HFFc6 (cell line): ENCODE results near the gene ZNF710. TPM values are rescaled to one million over a fixed set of nuclear protein-coding genes. Genes with fewer than 3 reads are reported as not detected.
A peak's percentile ranks its signal among the peaks of the same experiment; 100 is the strongest.

Experiments used
- DNase-seq: peaks from one replicate; pipeline ENCODE4 v3.0.0-alpha.2; 2018
- H3K27ac Mint-ChIP-seq: 2 replicates; pipeline ENCODE4 v1.8.0; 2020; ENCODE audit warnings: mild to moderate bottlenecking, mixed read lengths
- H3K27me3 Mint-ChIP-seq: 2 replicates; pipeline ENCODE4 v1.8.0; 2021; ENCODE audit warnings: mild to moderate bottlenecking, moderate library complexity, mixed read lengths; ENCODE audit not compliant: insufficient read depth
- H3K36me3 Mint-ChIP-seq: 2 replicates; pipeline ENCODE4 v1.8.0; 2021; ENCODE audit warnings: low read depth, mixed read lengths
- H3K4me1 Mint-ChIP-seq: 2 replicates; pipeline ENCODE4 v1.8.0; 2020; ENCODE audit warnings: low read depth, mixed read lengths
- H3K4me3 Mint-ChIP-seq: 2 replicates; pipeline ENCODE4 v1.8.0; 2020; ENCODE audit warnings: mild to moderate bottlenecking, moderate library complexity, mixed read lengths
- H3K9me3 Mint-ChIP-seq: 2 replicates; pipeline ENCODE4 v1.8.0; 2020; ENCODE audit warnings: mild to moderate bottlenecking, mixed read lengths
- total RNA-seq, 6 experiments: library from RNA; stranded (reverse); fragmentation: NEBNext Ultra II Directional; extraction: Animal tissue kit (Norgen Biotek cat#: 25700); gene quantifications; 2 replicates in 1 of 6; 3 replicates in 5 of 6; pipeline ENCODE4 v1.2.3, GENCODE V29; 2021
- TF ChIP-seq, protein P1 (sequence below): fragments of 200-600 bp; sonication (generic); IDR thresholded peaks from 2 replicates; pipeline ENCODE4 v1.5.0; 2021; ENCODE audit warnings: antibody characterized with exemption, mild to moderate bottlenecking

ZNF710 gene
- total RNA-seq, 6 experiments from 2014 or later, result 17.6 to 23.3 (median 20.3) TPM

DNA sequence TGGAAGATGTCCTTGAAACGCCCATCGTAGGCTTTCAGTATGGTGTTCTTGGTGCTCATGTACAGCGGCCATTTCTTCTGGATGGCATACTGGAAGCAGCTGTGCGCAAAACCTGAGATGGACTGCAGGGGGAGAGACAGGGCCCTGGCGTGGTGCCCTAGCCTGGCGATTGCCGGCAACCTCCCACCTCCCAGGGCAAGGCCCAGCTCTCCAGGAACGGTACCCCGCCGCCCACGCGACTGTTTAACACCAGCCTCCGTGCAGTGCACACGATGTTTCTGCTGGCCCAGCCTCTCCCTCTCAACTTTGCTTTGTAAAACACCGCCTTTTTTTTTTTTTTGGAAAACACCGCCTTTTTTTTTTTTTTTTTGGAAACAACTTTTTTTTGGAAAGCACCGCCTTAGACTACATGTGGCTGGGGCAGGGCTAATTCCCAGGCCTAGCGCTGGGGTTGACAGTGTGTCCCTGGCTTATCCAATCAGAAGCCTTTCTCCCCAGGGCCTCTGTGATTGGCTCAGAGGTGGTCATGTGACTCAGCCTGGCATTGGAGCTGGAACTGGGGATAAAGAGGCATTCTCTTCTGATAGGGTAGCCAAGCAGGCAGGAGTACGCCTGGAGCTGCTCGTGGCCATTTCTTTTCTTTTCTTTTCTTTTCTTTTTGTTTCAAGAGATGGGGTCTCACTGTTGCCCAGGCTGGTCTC is 86.5 kb downstream of the ZNF710 start:
- Mint-ChIP-seq H3K9me3 (no peaks in the 10 kb centered on the region), H3K36me3 (0 out of 2 replicates have a peak, but pooled peaks cover 4% of the 10 kb centered on the region), H3K4me1 (0 out of 2 replicates have a peak, but pooled peaks cover 4% of the 10 kb centered on the region), H3K27me3 (no peaks in the 10 kb centered on the region; the same call in 1 of the 2 replicates), H3K4me3 (no peak overlapping the region), H3K27ac (no peak overlapping the region)
- peak; percentile 27 for DNase-seq
- TF ChIP-seq, protein P1, sequence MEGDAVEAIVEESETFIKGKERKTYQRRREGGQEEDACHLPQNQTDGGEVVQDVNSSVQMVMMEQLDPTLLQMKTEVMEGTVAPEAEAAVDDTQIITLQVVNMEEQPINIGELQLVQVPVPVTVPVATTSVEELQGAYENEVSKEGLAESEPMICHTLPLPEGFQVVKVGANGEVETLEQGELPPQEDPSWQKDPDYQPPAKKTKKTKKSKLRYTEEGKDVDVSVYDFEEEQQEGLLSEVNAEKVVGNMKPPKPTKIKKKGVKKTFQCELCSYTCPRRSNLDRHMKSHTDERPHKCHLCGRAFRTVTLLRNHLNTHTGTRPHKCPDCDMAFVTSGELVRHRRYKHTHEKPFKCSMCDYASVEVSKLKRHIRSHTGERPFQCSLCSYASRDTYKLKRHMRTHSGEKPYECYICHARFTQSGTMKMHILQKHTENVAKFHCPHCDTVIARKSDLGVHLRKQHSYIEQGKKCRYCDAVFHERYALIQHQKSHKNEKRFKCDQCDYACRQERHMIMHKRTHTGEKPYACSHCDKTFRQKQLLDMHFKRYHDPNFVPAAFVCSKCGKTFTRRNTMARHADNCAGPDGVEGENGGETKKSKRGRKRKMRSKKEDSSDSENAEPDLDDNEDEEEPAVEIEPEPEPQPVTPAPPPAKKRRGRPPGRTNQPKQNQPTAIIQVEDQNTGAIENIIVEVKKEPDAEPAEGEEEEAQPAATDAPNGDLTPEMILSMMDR, result no peak; the same call in 1 of the 2 replicates

- H3K9me3 Mint-ChIP-seq, result no peaks in the 10 kb centered on the region
- no peaks in the 10 kb centered on the region; the same call in 1 of the 2 replicates for H3K27me3 Mint-ChIP-seq
- H3K4me1 Mint-ChIP-seq, result peaks cover 13% of the 10 kb centered on the region
- 0 out of 2 replicates have a peak, but pooled peaks cover 4% of the 10 kb centered on the region for H3K36me3 Mint-ChIP-seq
- H3K4me3 Mint-ChIP-seq, result no peak overlapping the region
- H3K27ac Mint-ChIP-seq, result no peak overlapping the region
- TF ChIP-seq, protein P1, result no peak
- DNase-seq, result no peak
Measured at GRCh38 chr15:90090226-90090848, 89.2 kb downstream of the ZNF710 start.

DNA sequence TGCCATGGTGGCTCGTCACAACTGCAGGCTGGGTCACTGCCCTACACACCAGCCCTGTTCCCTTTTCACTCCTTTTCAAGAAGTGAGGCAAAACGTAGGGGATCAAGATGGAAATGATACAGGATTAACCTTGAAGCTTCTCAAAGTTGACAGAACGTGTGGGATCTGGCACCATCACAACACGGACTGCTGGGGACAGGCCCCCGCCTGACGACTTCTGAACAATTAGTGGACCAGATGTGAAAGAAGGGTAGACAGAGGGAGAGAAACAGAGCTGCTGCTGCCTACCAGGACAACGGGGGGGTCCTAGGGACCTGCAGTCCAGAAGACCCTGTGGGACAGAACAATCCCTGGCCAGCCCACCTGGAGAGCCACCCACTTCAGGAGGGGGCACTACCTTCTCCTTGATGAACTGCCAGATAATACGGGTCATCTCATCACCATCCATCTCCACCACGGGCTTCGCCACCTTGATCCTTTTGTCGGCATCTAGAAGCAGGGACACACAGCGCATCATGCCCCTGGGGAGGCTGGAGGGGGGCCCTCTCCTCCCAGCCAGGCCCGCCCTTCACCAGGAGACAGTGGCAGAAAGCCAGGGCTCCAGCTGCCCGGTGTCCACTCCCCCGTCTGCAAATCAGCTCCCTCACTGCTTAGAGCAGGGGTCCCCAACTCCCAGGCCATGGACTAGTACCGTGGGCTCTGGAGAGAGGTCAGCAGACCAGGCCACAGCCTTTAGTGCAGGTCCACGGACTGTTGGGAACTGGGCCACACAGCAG is 90.2 kb downstream of the ZNF710 start:
- Mint-ChIP-seq H3K4me3 (no peak overlapping the region), H3K4me1 (peaks cover 13% of the 10 kb centered on the region), H3K27ac (no peak overlapping the region), H3K36me3 (0 out of 2 replicates have a peak, but pooled peaks cover 4% of the 10 kb centered on the region), H3K27me3 (no peaks in the 10 kb centered on the region; the same call in 1 of the 2 replicates), H3K9me3 (no peaks in the 10 kb centered on the region)
- TF ChIP-seq, protein P1, result no peak
- no peak for DNase-seq

DNA sequence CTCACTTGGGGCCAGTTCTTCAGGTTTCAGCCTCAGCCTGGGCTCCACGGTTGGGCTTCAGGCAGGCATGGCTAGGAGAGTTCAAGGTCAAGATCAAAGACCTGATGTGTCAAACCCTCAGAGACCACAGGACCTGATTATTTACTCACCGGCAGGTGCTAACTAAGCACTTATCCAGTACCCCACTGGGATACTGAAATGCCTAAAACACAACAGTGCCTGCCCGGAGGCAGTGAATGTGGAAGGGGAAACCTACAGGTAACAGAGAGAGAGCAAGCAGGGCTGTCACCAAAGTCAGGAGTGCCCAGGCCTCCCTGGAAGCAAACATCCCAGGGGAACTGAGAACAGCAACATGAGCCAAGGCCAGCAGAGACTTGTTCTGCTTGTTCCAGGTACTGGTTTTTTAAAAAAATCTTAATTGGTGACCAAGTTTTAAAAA is 94.4 kb downstream of the ZNF710 start:
- no peak for DNase-seq
- TF ChIP-seq, protein P1, result no peak
- Mint-ChIP-seq H3K27me3 (peaks cover 2% of the 10 kb centered on the region; the same call in 1 of the 2 replicates), H3K4me3 (no peak overlapping the region), H3K4me1 (peaks cover 44% of the 10 kb centered on the region), H3K27ac (no peak overlapping the region), H3K36me3 (no peaks in the 10 kb centered on the region), H3K9me3 (no peaks in the 10 kb centered on the region)

DNA sequence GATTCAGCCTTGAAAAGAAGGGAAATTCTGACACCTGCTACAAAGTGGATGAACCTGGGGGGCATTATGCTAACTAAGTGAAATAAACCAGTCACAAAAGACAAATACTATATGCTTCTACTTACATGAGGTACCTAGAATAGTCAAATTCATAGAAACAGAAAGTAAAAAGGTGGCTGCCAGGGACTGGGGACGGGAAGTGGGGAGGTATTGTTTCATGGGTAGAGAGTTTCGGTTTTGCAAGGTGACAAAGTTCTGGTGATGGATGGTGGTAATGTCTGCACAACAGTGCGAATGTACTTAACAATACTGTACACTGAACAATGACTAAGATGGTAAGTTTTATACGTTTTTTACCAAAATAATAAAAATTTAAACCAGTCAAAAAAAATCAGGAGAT is 96.4 kb downstream of the ZNF710 start:
- Mint-ChIP-seq H3K27ac (peak overlapping the region; percentile 86), H3K27me3 (peaks cover 2% of the 10 kb centered on the region; the same call in 1 of the 2 replicates), H3K4me3 (peak overlapping the region; percentile 8), H3K4me1 (peaks cover 53% of the 10 kb centered on the region), H3K36me3 (no peaks in the 10 kb centered on the region), H3K9me3 (no peaks in the 10 kb centered on the region)
- DNase-seq, result no peak
- TF ChIP-seq, protein P1, result no peak
